Endometrial microvascular endothelial cells (primary cell): ENCODE results near the gene MYL6B. TPM values are rescaled to one million over a fixed set of nuclear protein-coding genes. Genes with fewer than 3 reads are reported as not detected.
"Not testable (repeated sequence)": the region's sequence is repeated elsewhere in the genome, so short reads cannot be mapped to it uniquely, and the experiment has no call there.

ENCODE experiments used
- in situ Hi-C: cut with HindIII; loops from 2 replicates; pipeline ENCODE4 v1.10.0; 2017; ENCODE audit warnings: low sequenced_read_pairs, low pct_unique_long_range_greater_than_20kb; ENCODE audit errors: inconsistent ontology term
- total RNA-seq: library from RNA; depleted of rRNA; stranded (reverse); fragments of >200 nt; gene quantifications from one replicate; pipeline ENCODE4 v1.2.3, GENCODE V29; 2015; ENCODE audit errors: inconsistent ontology term

The MYL6B gene
- 121 TPM for total RNA-seq

- in situ Hi-C loops, result no loop called here
Measured at GRCh38 chr12:56152132-56152755, at the start of gene MYL6B. Gene MYL6B, plus strand, starts transcription at chr12:56152587. Its CDS starts 1,332 bp downstream, at chr12:56153919.

- in situ Hi-C loops, result no loop called here
Measured at GRCh38 chr12:56102683-56103065, 49.7 kb upstream of the MYL6B start.

- in situ Hi-C loops, result no loop called here
Measured at GRCh38 chr12:56103066-56103711, 49.2 kb upstream of the MYL6B start.

GRCh38 chr12:56103823-56104108 is 48.6 kb upstream of the MYL6B start:
- in situ Hi-C loops, result no loop called here

- in situ Hi-C loops, result no loop called here
Measured at GRCh38 chr12:56104109-56104814, 48.1 kb upstream of the MYL6B start, which contains the start of gene PA2G4. Gene PA2G4, plus strand, starts transcription at chr12:56104559. Its CDS starts 179 bp downstream, at chr12:56104738.

- in situ Hi-C loops, result no loop called here
Measured at GRCh38 chr12:56104815-56105608, 47.4 kb upstream of the MYL6B start.

GRCh38 chr12:56105609-56105902 is 46.8 kb upstream of the MYL6B start:
- in situ Hi-C loops, result no loop called here

GRCh38 chr12:56107242-56107641 is 45.1 kb upstream of the MYL6B start:
- in situ Hi-C loops, result no loop called here

GRCh38 chr12:56110571-56110970 is 41.8 kb upstream of the MYL6B start:
- in situ Hi-C loops, result no loop called here

GRCh38 chr12:56114084-56114483 is 38.3 kb upstream of the MYL6B start:
- in situ Hi-C loops, result no loop called here

GRCh38 chr12:56115329-56115728 is 37.1 kb upstream of the MYL6B start:
- in situ Hi-C loops, result no loop called here

- in situ Hi-C loops, result no loop called here
Measured at GRCh38 chr12:56116267-56117081, 35.9 kb upstream of the MYL6B start, which contains the start of gene RPL41. Gene RPL41, plus strand, starts transcription at chr12:56116633.

GRCh38 chr12:56117082-56117706 is 35.2 kb upstream of the MYL6B start:
- in situ Hi-C loops, result not testable (repeated sequence)

- in situ Hi-C loops, result no loop called here
Measured at GRCh38 chr12:56117778-56118687, 34.4 kb upstream of the MYL6B start, which contains the start of gene ZC3H10. Gene ZC3H10, plus strand, starts transcription at chr12:56118266. Its CDS starts 2,297 bp downstream, at chr12:56120563.

GRCh38 chr12:56118688-56119357 is 33.6 kb upstream of the MYL6B start:
- in situ Hi-C loops, result no loop called here

GRCh38 chr12:56119361-56119796 is 33.0 kb upstream of the MYL6B start:
- in situ Hi-C loops, result no loop called here
